Fibroblast of upper back skin (primary cell): Measurements from ENCODE around the gene CLDN1.
A peak's percentile ranks its signal among the peaks of the same experiment; 100 is the strongest.

Experiments
- DNase-seq: peaks from one replicate; pipeline ENCODE4 v3.0.0-alpha.2; 2013

The CLDN1 gene

DNA sequence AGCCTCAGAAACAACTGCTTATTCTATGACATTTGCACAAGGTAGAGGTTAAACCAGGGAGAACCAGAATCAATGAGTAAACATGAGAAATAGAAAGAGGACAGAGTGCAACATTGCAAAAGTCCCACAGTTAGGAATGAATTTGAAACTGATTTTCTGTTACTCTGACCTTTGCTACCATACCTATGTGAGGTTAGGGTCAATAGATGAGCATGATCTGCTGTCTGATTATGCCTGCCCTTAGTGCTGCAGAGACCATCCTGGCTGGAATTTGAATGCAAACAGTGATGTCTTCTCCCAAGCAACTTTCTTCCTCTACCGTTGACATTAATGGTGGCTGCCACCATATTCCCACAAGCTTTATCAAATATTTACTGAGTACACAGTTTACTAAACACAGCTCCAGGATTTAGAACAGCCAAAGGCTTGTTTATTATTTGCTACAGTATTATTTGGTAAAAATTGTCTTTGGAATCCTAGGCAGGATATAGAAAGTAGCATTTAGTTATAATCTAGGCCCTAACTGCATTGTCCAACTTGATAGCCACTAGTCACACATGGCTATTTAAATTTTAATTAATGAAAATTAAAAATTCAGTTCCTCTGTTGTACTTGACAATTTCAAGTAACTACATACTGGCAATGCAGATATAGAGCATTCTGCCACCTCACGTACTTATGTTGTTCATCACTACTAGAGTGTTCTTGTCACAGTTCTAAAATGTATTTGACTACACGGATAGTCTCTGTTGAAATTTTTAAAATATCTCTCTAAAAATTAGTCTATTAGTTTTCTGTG, 8.9 kb upstream of the CLDN1 start:
- DNase-seq = no peak

DNA sequence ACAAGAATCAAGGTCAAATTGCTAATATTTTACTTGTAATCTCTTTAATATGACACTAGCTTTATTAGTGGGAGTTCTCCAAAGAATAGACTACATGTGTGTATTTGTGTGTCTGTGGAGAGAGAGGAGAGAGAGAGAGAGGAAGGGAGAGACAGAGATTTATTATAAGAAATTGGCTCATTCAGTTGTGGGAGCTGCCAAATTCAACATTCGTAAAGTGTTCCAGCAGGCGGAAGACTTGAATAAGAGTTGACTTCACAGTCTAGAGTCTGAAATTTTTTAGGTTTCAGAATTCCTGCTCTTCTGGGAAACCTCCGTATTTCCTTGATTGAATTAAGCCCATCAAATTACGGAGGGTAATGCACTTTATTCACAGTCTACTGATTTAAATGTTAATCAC, 4.7 kb upstream of the CLDN1 start:
- peak; percentile 86 for DNase-seq

DNA sequence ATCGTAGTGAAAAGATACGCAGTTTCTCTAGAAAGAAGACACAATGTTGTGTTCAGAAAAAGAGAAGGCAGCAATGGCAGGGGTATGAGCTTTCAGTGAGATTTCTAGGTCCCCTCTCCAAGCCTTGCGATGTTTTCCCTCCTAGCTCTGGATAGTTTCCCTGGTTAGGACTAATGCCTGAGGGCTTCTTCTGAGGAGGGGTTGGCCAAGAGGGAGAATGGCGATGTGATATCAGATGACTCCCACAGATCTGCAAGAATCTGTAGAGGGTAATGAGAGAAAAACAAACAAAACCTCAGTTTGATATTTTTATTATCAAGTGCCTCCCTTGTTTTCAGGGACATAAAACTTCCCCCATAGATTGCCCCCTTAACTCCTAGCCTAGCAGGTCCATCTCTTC, 4.1 kb upstream of the CLDN1 start:
- DNase-seq = no peak

DNA sequence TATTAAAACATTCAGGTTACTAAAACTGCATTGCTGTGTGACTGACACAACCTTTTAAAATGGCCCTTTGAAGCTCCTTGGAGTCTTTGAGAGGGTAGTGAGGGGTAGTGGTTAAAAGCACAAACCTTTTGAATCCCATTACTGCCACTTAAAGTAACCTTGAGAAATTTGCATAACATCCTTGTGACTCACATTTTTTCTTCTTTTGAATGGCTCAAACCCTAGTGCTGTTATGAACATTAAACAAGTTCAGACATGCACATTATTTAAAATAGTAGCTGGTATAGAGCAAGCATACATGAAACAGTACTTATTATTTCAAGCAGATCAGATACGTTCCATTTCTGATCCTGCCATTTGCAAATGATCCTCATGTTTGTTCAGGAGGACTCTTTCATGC, 3.7 kb upstream of the CLDN1 start:
- peak; percentile 73 for DNase-seq

DNA sequence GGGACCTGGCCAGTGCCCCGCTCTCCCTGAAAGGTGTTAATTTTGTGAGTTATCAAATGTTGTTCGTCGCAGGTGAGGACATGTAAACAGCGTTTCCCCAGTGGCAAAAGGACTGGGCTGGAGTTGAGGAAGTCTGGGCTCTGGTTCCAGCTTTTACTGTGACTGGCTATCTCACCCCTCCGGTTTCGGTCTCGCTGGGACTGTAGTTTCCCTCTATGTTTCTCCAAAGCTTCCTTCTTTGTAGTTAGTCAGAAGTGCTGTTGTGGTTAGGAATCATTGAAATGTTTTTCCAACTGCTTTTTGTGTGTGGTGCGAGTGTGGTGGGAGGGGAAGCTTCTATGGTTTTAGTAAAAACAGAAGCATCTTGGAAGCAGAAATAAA, 990 bp upstream of the CLDN1 start:
- peak; percentile 24 for DNase-seq

DNA sequence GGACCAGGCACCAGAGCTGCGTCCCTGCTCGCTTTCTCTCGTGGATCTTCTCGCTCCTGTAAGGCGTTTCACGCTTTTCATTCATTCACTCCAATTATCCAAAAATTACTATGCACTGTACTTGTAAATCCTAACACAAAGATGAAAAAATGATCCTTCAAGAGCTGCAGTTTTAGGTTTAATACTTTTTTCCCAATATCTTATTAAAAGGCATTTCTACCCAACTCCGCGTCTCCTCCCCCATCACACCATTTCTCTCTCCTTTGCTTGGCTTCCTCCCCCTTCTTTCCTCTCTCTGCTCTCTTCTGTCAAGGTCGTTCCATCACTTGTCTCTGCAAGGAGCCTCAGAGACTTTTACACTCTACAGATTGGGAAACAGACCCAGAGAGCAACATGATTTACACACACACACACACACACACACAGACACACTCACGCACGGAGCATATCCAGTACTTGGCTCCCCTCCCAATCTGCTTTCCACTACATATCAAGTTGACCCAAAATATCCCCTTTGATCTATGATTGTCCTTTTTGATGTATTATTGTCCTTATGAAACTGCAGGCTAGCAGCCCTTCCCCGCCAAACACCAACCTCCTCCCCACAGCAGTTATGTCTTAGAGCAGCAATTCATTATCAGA, 479 bp upstream of the CLDN1 start:
- DNase-seq = peak; percentile 28

DNA sequence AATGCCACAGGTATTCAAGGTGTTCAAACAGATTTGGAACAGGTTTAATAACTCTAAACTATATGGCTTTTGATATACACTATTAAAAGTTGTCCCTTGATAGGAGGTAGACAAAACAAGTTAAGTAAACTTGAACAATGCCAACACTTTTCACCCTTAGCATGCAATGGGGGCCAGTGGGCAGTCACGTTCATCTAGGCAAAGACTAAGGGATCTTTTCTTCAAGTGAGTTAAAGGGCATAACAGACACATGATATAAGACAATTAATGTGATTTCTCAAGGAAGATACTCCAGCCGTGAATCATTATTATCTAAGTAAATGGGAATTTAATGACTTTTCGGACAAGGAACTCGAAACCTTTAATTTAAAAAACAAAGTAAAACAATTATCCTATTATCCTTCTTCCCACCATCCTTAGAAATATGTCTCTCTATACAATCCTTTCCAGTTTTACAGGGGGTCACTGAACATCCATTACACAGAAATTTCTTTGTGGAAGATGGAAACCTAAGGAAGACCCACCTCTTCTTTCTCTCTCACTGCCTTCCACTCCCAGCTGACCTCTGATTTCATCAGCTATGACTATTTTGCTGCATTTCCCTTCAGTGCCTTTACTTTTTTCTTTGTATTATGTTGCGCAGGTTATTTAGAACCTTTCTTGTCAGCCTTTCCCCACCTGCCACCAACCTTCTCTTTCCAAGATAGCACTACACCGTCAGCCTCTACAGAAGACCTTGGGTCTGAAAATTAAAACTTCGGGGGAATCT, 1.5 kb downstream of the CLDN1 start:
- no peak for DNase-seq

DNA sequence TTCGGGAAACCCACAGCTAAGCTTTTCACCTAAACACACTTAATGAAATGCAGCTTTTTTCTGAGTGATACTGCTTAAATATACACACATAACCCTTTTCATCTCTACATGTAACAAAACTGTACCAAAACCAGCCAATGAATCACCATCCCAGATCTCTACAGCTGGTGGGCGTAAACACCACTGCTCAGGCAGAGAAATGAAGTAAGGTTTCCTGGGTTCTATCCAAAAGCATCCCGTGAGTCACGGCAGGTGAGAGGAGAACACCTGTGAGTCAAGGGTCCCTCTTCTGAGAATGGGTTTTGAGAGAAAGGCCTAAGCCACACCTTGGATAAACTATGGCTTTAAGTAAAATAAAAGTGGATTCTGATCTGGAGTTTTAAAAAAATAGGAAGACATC, 2.6 kb downstream of the CLDN1 start:
- DNase-seq = no peak

DNA sequence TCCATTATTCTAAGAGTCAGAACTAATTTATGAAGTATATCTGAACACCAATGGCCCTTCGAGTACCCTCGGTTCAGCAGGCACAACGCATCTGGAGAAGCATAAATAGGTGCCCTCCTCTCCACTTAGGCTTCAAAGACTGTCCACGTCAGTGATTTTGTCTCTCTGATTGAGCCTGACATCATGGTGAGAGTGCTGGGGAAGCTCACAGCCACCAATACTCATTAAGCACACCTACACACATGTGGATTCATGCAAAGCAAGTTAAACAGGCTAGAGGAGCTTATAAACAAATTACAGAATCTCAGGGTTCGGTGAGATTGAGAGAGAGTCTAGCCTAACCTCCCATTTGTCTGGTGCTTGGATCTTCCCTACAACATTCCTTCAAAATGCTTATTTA, 3.6 kb downstream of the CLDN1 start:
- no peak for DNase-seq

DNA sequence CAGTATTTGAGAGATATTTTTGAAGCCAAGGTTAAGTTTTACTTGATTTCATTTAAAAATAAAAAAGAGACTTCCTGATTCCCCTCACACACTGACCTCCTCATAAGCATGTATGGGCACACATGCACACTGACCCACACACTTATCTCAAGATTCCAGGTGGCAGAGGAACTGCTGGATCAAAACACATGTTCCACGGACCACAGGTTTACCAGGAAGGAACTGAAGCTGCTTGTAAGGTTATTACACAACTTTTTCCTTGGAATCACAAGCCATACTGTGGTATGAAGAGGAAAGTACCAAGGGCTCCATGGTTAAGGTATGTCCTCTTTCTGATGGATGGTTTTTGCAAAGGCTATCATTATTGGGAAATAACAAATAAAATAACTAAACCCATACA, 7.5 kb downstream of the CLDN1 start:
- DNase-seq = no peak

DNA sequence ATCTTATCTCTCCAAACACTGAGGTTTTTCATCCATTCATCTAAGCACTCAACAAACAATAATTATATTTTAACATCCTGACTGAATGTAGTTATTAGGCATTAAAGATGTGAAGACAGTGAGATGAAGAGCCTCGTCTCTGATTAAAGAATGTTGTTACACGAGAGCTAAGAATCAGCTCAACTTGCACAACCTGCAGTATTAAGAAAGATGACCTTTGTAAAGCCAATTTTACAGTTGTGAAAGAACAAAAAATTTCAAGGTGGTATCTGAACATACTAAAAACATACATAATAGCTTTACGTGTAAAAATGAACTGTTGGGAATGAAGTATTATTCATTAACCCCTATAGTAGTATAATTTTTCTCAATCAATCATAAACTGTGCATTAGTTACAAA, 12.8 kb downstream of the CLDN1 start:
- no peak for DNase-seq

DNA sequence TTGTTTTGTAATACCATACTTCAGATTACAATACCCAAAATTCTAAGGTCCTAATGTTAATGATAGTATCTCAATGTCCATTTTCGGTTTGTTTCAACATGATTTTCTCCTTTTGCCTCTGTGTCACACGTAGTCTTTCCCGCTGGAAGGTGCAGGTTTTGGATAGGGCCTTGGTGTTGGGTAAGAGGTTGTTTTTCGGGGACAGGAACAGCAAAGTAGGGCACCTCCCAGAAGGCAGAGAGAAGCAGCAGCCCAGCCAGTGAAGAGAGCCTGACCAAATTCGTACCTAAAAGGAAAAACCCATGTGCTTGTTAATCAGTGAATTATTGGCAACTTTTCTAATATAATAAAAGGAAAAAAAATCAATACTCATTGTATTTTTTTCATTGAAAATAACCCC, 14.1 kb downstream of the CLDN1 start:
- no peak for DNase-seq

DNA sequence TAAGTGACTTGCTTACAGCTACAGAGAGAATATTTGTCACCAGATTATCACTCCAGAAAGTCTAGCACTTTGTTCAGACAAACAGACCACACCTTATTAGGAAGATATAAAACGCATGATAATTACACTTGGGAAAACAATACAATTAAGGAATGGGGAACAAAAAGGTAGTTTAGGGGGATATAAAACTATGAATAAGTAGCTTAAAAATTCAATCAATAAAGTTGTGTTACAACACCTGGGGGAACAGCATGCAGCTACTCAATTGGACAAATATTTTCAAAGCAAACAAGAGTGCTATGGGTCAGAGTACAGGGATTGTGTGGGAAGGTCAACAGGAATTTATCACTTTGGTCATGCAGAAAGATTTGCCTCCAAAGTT, 15.1 kb downstream of the CLDN1 start:
- no peak for DNase-seq

DNA sequence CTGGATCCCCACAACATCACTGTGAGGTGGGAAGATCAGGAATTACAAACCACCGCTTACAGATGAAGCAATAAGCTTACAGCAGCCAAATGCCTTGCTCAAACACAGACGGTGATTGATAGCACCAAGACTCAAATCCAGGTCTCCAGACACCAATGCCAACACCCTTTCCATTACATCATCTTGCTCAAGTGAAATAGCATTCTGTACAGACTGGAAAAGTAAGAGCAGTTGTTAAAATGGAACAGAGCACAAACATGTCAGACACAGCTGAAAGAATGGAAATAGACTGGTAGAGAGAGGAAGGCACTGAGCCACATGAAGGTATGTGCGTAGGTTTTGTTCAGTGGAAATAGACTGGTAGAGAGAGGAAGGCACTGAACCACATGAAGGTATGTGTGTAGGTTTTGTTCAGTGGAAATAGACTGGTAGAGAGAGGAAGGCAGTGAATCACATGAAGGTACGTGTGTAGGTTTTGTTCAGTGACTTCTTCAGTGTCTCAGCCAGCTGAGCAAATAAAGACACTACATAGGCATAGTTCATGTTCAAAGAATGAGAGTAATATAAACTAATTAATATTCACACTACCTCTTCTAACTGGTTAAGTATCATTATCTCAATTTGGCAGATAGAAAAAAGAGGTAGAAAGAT, 15.6 kb downstream of the CLDN1 start:
- peak; percentile 77 for DNase-seq

DNA sequence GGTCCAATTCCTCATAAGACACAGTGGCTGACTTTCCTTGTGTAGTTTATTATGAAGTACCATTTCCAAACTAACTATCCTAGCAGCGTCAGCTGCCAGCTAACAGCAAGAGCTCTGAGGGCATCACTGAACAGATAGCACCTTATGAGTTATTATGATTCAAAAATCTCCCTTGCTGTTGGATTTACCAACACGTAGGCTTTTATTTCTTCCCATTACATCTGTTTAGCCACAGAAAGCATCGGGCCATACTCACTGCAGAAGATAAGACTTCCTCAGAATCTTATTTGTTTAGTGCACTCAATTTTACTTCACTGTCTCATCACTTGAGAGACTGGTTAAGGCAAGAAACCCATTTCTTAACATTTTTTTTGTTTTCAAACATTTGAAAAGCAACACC, 16.2 kb downstream of the CLDN1 start:
- DNase-seq = no peak

DNA sequence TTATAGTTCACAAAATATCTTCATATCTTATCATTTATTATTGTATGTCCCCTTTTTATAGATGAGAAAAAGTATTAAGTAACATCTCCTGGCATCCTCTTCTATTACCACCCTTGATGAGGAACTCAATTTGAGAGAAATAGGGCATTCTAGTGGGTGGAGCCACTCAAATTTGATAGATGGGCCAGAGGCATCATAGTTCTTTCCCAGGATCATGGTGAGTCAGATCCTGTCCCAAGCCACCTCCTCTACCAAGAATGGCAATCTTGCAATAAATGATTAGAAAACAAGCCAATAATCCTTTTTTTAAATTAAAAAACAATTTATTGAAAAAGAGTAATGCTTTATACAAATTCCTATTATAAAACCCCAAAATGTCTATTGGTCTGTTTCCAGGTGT, 16.8 kb downstream of the CLDN1 start:
- peak; percentile 34 for DNase-seq

DNA sequence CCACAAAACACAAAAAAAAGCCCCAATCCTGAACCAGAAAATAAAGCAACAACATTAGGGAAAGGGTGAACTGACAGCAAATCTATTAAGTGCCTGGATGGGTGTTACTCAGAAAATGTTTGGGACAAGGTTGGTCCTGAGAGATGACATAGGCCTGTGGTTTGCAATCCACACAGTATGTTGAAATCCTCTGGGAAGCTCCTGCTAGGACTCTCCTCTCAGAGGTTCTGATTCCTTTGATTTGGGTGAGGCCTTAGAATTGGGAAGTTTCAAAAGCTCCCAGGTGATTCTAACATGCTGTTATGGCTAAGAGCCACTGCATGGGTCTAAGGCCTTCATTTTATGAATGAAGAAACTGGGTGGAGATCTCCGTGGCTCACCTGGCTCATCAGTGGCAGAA, 18.4 kb downstream of the CLDN1 start:
- no peak for DNase-seq

DNA sequence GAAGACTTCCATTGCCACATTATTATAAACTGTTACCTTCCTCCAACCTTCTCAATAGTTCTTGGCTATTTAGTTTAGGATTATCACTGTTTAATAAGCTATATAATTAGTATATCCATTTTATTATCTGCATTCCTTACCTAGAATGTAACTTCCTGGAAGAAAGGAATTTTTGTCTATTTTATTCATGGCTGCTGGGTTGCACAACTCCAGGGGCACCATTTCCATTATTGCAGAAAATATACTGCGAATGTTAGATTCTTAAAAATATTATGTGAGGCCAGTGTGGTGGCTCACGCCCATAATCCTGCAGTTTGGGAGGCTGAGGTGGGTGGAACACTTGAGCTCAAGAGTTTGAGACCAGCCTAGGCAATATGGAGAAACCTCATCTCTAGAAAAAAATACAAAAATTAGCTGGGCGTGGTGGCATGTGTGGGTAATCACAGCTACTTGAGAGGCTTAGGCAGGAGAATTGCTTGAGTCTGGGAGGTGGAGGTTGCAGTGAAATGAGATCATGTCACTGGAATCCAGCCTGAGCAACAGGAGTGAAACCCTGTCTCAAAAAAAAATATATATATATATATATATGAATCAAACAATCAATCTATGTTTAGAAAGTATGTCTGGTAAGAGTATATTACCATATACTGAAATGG, 19.9 kb downstream of the CLDN1 start:
- peak; percentile 75 for DNase-seq

DNA sequence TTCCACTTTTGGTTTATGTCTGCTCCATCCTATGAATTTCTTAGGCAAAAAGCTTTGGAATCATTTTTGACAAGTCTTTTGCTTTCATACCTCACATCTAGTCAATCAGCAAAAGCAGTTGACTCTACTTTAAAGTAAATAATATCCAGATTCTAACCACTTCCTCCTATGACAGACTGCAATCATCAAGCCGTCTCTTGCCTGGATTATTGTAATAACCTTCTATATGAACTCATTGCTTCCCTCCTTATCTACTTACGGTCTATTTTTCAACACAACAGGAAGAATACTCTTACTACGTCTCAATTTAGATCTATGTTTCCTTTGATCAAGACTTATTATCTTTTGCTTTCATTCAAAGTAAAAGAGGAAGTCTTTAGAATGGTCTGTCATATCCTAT, 20.7 kb downstream of the CLDN1 start:
- DNase-seq = no peak

DNA sequence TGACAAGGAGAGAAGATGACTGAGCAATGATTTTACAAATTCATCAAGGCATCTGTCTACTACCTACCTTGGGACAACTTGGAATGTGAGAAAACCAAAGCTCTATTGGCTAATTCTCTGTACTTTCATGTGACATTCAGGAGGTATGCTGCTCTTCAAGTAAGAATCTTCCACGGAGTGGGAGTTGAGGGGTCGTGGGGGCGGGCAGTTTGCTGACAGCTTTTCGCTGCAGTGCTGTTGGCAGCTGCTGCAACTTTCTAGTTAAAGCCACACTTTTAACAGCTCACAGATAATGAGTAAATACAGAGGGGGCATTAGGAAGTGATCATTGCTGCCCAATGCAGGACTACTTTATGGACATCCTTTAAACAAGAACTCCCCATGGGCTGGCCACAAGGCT, 22.3 kb downstream of the CLDN1 start:
- no peak for DNase-seq

DNA sequence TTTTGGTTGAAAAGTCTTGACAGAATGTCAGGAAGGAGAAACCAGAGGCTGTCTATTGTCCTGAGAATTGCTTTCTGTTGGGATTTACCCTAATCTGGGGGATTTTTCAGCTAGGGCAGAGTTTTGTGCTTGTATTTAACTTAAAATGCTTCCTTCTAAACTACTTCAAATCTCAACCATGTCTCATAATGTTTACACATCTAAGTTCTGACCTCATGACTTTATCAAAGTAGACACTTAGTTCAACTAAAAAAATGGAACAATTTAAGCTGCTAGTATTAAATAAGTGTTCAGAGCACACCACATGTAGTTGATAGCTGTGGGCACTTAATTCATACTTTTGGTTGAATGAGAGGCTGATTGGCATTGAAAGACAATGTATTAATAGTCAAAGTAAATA, 28.2 kb downstream of the CLDN1 start:
- no peak for DNase-seq

DNA sequence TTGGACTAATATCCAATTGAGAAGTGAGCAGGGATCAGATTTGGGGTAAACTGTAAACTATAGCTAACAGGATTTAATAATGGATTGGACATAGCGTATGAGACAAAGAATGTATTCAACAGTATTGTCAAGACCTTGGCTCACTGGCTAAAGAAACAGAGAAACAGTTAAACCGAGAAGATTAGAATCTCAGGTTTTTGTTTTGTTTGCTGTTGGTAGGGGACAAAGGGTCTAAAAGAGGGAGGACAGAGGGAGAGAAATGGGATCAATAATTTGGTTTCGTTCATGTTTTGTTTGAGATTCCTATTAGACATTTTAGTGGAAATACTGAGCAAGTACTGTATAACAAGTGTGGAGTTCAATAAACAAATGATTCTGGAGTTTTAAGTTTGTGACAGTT, 28.6 kb downstream of the CLDN1 start:
- DNase-seq = no peak

DNA sequence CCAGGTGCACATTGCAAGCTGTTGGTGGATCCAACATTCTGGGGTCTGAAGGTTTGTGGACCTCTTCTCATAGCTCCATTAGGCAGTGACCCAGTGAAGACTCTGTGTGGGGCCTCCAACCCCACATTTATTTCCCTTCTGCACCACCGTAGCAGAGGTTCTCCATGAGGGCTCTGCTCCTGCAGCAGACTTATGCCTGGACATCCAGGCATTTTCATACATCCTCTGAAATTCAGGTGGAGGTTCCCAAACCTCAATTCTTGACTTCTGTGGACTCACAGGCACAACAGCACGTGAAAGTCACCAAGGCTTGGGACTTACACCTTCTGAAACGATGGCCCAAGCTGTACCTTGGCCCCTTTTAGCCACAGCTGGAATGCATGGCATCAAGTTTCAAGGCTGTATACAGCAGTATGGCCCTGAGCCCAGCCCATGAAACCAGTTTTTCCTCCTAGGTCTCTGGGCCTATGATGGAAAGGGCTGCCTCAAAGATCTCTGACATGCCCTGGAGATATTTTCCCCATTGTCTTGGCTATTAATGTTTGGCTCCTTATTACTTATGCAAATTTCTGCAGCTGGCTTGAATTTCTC, 30.2 kb downstream of the CLDN1 start:
- DNase-seq = no peak
